NK-92 (cell line): ENCODE results near the gene OR1J2.
"Not testable (repeated sequence)": the region's sequence is repeated elsewhere in the genome, so short reads cannot be mapped to it uniquely, and the experiment has no call there.

Experiments used
- DNase-seq: peaks from one replicate; lab custom pipeline; 2025; ENCODE audit not compliant: unreplicated experiment; lab: John Stamatoyannopoulos, UW

The OR1J2 gene, protein sequence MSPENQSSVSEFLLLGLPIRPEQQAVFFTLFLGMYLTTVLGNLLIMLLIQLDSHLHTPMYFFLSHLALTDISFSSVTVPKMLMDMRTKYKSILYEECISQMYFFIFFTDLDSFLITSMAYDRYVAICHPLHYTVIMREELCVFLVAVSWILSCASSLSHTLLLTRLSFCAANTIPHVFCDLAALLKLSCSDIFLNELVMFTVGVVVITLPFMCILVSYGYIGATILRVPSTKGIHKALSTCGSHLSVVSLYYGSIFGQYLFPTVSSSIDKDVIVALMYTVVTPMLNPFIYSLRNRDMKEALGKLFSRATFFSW

GRCh38 chr9:122510502-122510901 lies at the start of gene OR1J2:
TSS of gene OR1J2 (plus strand) at chr9:122510802. CDS start at chr9:122510802, 0 bp downstream.
- DNase-seq: no peak

GRCh38 chr9:122463828-122464632 lies 46.6 kb upstream of the OR1J2 start:
- DNase-seq: no peak

DNA sequence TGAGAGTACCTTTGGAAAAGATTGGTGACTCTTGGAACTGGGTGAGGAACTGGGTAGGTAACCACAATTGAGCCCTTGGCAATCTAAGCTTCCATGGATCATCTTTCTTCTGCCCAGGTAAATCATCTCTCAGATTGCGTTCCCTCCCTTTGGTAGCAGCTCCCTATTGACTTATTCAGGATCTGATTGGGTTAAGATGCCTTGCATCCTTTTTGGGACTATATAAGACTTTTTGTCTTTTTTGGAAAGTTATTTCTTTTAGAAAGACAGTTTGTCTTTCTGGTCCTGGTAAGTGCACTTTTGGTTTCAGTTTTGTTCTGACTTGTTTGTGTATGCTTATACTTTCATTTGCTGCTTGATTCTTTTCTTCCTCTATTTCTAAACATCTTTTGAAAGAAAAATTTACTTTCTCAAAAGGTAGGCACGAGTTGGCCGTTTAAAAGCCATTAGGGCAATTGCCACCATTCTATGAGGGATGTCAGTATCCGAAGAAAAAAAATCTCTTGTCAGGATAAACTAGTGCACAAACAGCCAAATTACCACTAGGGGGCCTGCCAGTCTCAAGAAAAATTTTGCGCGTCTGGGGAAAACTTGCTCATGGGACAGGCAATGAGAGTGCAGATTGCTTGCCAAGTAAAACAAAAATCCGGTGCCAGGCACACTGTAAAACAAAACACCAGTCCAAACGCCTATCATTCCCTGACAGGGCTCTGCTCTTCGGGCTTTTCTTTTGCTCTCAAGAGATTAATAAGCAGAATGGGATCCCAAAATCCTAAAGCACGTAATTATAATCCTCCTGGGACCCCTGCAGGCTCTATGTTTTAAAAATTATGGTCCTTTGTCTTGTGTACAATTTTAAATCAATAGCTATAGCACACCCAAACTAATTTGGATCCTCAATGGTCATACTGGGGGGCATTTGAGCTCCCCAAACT lies 45.7 kb upstream of the OR1J2 start:
- no peak for DNase-seq

GRCh38 chr9:122466456-122466855 lies 44.1 kb upstream of the OR1J2 start:
- DNase-seq: no peak

DNA sequence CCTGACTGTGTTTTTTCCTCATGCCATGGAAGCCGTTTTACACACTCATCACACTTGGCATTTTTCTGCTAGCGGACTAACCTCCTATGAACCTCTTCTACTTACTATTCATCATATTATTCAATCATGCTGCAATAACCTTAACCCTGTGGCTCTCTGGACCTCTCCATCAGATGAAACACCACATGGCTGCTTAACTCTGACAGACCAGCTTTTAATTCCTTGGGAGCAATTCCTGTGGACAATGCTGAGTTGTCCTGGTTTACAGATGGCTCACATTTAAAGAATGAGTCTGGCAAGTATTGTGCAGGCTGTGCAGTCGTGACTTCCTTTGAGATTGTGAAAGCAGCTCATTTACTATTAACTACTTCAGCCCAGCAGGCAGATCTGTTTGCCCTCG lies 41.9 kb upstream of the OR1J2 start:
- no peak for DNase-seq

- no peak for DNase-seq
Measured at GRCh38 chr9:122474561-122474960, 36.0 kb upstream of the OR1J2 start.

DNA sequence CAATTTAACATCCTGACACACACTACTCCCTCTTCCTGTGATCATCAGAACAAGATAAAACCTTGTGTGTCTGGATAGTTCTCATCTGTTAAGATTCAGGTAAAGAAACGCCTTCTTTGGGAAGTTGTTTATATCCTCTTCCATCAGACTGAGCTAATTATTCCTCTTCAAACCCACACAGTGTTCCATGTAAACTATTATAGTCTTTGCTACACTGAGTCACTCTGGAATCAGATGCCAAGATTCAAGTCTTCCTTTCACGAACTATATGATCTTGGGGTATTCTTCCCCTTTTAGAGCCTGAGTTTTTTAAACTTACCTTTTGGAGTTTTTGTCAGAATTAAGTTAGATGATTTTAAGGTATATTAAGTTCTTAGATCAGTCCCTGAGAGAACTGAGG lies 34.9 kb upstream of the OR1J2 start:
- no peak for DNase-seq

DNA sequence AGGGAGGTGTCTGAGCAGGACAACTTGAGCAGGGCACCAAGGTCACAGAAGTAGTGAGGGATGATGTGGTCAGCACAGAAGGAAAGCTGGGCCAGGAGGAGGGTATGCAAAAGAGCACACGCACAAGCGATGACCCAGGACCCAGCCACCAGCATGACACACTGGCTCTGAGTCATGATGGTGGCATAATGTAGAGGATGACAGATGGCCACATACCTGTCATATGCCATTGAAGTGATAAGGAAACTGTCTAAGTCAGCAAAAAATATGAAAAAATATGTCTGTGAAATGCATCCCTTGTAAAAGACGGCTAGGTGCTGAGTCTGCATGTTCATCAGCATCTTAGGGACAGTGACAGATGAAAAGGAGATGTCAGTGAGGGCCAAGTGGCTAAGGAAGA lies 33.3 kb upstream of the OR1J2 start:
- DNase-seq: no peak

DNA sequence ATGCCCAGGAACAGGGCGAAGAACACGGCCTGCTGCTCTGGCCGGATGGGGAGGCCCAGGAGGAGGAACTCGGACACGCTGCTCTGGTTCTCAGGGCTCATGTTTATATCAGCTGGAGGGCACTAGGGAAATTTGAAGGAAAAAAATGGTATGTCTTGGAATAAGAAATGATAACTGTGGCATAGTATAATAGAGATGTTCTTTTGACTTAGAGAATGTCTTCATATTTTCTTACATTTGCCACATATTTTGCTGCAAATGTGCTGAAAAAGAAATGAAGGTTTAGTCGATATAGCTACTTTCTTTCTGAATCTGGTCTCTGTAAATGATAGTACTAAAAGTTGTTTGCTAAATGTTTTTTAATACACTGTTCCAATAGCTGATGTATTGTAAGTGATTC lies 32.8 kb upstream of the OR1J2 start, which contains the start of gene OR1J1:
TSS of gene OR1J1 (minus strand) at position 101 of the 400 bp plus-strand sequence. CDS start at position 101, 0 bp downstream.
- no peak for DNase-seq

- no peak for DNase-seq
Measured at GRCh38 chr9:122479062-122479461, 31.5 kb upstream of the OR1J2 start.

GRCh38 chr9:122498883-122499288 lies 11.7 kb upstream of the OR1J2 start:
- no peak for DNase-seq

GRCh38 chr9:122506964-122507363 lies 3.6 kb upstream of the OR1J2 start:
- DNase-seq: no peak

GRCh38 chr9:122518226-122518625 lies 7.6 kb downstream of the OR1J2 start:
- DNase-seq: no peak

- no peak for DNase-seq
Measured at GRCh38 chr9:122518841-122519240, 8.2 kb downstream of the OR1J2 start, which contains the start of gene OR1J4. TSS of gene OR1J4 (plus strand) at chr9:122519141. CDS start at chr9:122519141, 0 bp downstream.

GRCh38 chr9:122519376-122519775 lies 8.8 kb downstream of the OR1J2 start:
- DNase-seq: no peak

DNA sequence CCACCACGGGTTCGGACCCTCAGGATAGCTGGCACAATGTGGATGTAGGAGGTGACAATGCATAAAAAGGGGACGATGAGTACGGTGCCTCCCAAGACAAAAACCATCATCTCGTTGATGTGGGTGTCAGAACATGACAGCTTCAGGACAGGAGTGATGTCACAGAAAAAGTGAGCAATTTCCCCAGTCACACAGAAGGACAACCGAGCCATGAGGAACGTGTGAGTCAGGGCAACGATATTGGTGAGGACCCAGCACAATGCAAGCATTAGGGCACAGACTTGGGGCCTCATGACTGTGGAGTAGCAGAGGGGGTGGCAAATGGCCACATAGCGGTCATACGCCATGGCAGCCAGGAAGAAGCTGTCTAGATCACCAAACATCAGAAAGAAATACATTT lies 16.0 kb downstream of the OR1J2 start:
- DNase-seq: no peak

DNA sequence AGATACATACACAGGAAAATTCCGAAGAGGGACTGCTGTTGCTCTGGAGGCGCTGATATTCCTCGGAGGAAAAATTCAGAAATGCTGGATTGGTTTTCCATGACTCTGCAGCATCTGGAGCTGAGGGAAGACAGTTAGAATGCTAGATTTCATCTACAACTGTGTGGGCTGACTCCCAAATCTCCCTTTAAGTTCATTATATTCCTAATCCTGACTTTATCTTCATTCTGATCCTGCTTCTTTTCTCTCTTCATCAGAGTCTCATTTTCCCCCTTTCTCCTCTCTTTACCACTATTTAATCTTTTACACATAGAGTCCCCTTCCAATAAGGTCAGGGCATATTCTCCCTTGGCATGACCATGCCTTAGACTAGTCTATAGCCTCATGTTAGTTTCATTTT lies 16.6 kb downstream of the OR1J2 start, which contains the start of gene OR1N1:
TSS of gene OR1N1 (minus strand) at position 101 of the 400 bp plus-strand sequence. CDS start at position 101, 0 bp downstream.
- no peak for DNase-seq

GRCh38 chr9:122531157-122531556 lies 20.6 kb downstream of the OR1J2 start:
- not testable (repeated sequence) for DNase-seq

- no peak for DNase-seq
Measured at GRCh38 chr9:122536134-122536533, 25.5 kb downstream of the OR1J2 start.

- not testable (repeated sequence) for DNase-seq
Measured at GRCh38 chr9:122537066-122537465, 26.5 kb downstream of the OR1J2 start.

DNA sequence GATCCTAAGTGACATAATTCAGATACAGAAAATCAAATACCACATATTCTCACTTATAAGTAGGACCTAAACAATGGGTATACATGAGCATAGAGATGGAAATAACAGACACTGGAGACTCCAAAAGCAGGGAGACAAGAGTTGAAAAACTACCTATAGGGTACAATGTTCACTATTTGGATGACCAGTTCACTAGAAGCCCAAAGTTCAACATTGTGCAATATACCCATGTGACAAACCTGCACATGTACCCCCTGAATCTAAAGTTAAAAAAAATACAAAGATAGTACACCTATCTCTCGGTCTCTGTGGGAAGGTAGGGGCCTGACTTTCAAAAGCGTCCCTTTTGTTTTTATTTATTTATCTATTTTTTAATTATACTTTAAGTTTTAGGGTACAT lies 28.2 kb downstream of the OR1J2 start:
- DNase-seq: no peak
